Left ventricle myocardium inferior (tissue), 1 donor: Measurements from ENCODE around the gene PABPC3. TPM values are rescaled to one million over a fixed set of nuclear protein-coding genes. Genes with fewer than 3 reads are reported as not detected.
A peak's percentile ranks its signal among the peaks of the same experiment; 100 is the strongest.

Source experiments
- DNase-seq: peaks from one replicate; pipeline ENCODE4 v3.0.0-alpha.2; 2020
- H3K27ac ChIP-seq: fragments of 200-600 bp; replicated peaks from 2 replicates; pipeline ENCODE4 v1.8.0; 2021
- H3K27me3 ChIP-seq: fragments of 200-600 bp; 2 replicates; pipeline ENCODE4 v1.8.0; 2021; ENCODE audit warnings: low read depth
- H3K36me3 ChIP-seq: fragments of 200-600 bp; 2 replicates; pipeline ENCODE4 v1.8.0; 2021
- H3K4me1 ChIP-seq: fragments of 200-600 bp; 2 replicates; pipeline ENCODE4 v1.8.0; 2021
- H3K4me3 ChIP-seq: fragments of 200-600 bp; 2 replicates; pipeline ENCODE4 v1.8.0; 2021; ENCODE audit warnings: mild to moderate bottlenecking, moderate library complexity
- H3K9me3 ChIP-seq: fragments of 200-600 bp; replicated peaks from 2 replicates; pipeline ENCODE4 v1.8.0; 2021
- intact Hi-C: fragments of 100-400 bp; cut with micrococcal nuclease; formaldehyde crosslinking; loops from one replicate; pipeline ENCODE4 v1.11.0; 2022
- total RNA-seq: library from RNA; stranded (reverse); fragmentation: NEBNext Ultra II Directional; extraction: Animal tissue kit (Norgen Biotek cat#: 25700); gene quantifications from one replicate; pipeline ENCODE4 v1.2.1, GENCODE V29; 2021
- TF ChIP-seq, protein P1 (sequence below): fragments of 200-600 bp; IDR thresholded peaks from 2 replicates; pipeline ENCODE4 v1.8.0; 2021; ENCODE audit warnings: antibody characterized with exemption, mild to moderate bottlenecking, borderline replicate concordance
- donor health status: DM: no; HTN: yes; CAD: no; lungs with severe emphysema.

The PABPC3 gene
- total RNA-seq, 1 donor from 2014 or later, result 0.05 TPM

DNA sequence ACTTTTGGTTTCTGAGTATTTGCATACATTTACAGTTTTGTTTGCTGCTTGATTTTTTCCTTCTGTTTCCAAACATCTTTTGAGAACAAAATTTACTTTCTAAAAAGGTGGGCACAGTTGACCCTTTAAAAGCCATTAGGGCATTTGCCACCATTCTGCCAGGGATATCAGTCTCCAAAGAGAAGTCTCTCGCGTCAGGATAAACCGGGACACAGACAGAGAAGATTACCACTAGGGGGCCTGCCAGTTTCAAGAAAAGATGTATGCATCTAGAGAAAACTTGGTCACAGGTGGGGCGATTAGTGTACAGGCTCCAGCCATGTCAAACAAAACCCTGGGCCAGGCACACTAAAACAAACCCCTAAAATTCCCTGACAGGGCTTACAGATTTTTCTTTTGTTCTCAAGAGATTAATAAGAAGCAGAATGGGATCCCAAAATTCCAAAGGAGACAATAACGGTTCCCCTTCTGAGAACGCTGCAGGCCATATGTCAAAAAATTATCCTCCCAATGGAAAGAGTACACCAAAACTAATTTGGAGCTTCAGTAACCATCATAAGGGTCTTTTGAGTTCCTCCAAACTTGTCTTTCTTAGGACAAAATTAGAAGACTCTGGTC is 10.7 kb upstream of the PABPC3 start:
- intact Hi-C loops, result no loop called here
- TF ChIP-seq, protein P1, sequence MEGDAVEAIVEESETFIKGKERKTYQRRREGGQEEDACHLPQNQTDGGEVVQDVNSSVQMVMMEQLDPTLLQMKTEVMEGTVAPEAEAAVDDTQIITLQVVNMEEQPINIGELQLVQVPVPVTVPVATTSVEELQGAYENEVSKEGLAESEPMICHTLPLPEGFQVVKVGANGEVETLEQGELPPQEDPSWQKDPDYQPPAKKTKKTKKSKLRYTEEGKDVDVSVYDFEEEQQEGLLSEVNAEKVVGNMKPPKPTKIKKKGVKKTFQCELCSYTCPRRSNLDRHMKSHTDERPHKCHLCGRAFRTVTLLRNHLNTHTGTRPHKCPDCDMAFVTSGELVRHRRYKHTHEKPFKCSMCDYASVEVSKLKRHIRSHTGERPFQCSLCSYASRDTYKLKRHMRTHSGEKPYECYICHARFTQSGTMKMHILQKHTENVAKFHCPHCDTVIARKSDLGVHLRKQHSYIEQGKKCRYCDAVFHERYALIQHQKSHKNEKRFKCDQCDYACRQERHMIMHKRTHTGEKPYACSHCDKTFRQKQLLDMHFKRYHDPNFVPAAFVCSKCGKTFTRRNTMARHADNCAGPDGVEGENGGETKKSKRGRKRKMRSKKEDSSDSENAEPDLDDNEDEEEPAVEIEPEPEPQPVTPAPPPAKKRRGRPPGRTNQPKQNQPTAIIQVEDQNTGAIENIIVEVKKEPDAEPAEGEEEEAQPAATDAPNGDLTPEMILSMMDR, result peak; percentile 57

DNA sequence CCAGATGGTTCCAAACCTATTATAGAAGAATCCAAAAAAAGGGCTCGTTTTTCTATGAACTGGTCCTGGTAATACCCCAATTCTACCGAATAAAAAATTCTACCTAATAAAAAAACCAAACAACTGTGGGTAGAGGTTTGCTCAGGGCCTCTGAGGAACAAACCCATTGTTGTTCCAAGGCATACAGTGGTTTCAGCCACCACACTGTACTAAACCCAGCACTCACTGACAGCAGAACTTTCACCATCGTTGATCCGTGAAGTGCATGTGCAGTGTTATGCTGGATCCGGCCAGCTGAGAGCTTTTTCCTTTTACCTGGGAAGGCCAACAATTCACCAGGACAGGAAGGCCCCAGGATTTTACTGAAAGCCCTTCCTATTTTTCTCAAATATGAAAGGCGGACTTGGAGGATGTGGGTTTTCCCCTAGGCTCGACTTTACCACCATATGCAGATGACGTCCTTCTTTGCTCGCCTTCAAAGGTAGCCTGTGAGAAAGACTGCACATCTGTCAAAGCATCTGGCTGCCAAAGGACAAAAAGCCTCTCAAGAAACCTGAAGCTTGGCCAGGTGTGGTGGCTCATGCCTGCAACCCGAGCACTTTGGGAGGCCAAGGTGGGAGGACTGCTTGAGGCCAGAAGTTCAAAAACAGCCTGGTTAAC is 7.2 kb upstream of the PABPC3 start:
- no peaks in the 10 kb centered on the region for H3K4me1 ChIP-seq
- no peak for DNase-seq
- intact Hi-C loops, result no loop called here

More for the DNA sequence above, 10.7 kb upstream of the PABPC3 start:
- H3K9me3 ChIP-seq, result no peaks in the 10 kb centered on the region
- DNase-seq, result no peak
- H3K4me1 ChIP-seq, result no peaks in the 10 kb centered on the region
- no peak overlapping the region for H3K4me3 ChIP-seq
- no peaks in the 10 kb centered on the region for H3K36me3 ChIP-seq
- peaks cover 18% of the 10 kb centered on the region for H3K27me3 ChIP-seq
- no peak overlapping the region for H3K27ac ChIP-seq

DNA sequence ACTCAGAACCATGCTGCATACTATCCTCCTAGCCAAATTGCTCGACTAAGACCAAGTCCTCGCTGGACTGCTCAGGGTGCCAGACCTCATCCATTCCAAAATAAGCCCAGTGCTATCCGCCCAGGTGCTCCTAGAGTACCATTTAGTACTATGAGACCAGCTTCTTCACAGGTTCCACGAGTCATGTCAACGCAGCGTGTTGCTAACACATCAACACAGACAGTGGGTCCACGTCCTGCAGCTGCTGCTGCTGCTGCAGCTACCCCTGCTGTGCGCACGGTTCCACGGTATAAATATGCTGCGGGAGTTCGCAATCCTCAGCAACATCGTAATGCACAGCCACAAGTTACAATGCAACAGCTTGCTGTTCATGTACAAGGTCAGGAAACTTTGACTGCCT is 1.5 kb downstream of the PABPC3 start:
- no peak overlapping the region for H3K27ac ChIP-seq
- no peak overlapping the region for H3K4me3 ChIP-seq
- intact Hi-C loops, result no loop called here
- TF ChIP-seq, protein P1, result no peak
- peaks cover 6% of the 10 kb centered on the region for H3K9me3 ChIP-seq
- peaks cover 68% of the 10 kb centered on the region for H3K27me3 ChIP-seq
- H3K4me1 ChIP-seq, result no peaks in the 10 kb centered on the region
- no peak for DNase-seq
- no peaks in the 10 kb centered on the region for H3K36me3 ChIP-seq

More for the DNA sequence above, 7.2 kb upstream of the PABPC3 start:
- TF ChIP-seq, protein P1, result no peak
- Histone ChIP-seq H3K27ac (no peak overlapping the region), H3K9me3 (no peaks in the 10 kb centered on the region), H3K36me3 (no peaks in the 10 kb centered on the region), H3K4me3 (no peak overlapping the region), H3K27me3 (peaks cover 43% of the 10 kb centered on the region)

DNA sequence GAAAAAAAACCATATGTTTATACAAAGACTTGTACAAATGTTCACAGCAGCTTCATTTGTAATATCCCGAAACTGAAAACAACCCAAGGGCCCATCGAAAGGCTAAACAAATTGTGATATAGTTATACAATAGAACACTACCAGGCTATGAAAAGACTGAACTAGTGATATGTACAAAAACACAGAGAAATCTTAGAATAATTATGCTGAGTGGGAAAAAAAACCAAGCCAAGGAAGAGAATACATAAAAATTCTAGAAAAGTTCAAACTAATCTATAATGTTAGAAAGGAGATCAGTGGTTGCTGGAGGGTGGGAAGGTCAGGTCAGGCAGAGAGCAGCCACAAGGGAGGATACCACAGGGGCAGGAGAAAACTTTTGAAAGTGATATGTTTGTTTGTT is 7.8 kb downstream of the PABPC3 start:
- intact Hi-C loops, result no loop called here
- Histone ChIP-seq H3K4me3 (no peak overlapping the region), H3K27ac (no peak overlapping the region), H3K36me3 (no peaks in the 10 kb centered on the region), H3K4me1 (no peaks in the 10 kb centered on the region), H3K27me3 (peaks cover 11% of the 10 kb centered on the region), H3K9me3 (no peaks in the 10 kb centered on the region)
- no peak for DNase-seq
- TF ChIP-seq, protein P1, result no peak

DNA sequence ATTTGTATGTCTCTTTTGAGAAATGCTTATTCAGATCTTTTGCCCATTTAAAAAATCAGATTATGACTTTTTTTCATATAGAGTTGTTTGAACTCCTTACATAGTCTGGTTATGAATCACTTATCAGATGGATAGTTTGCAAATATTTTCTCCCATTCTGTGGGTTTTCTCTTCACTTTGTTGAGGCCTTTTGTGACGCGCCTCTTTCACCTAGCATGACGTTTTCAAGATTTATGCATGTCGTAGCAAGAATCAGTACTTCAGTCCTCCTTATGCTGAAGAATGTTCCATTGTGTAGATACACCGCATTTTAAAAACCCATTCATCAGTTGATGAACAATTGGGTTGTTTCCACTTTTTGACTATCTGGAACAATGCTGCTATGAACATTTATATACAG is 13.4 kb downstream of the PABPC3 start:
- Histone ChIP-seq H3K4me1 (no peaks in the 10 kb centered on the region), H3K36me3 (no peaks in the 10 kb centered on the region), H3K27me3 (peaks cover 17% of the 10 kb centered on the region), H3K27ac (no peak overlapping the region), H3K9me3 (no peaks in the 10 kb centered on the region), H3K4me3 (no peak overlapping the region)
- intact Hi-C loops, result no loop called here
- TF ChIP-seq, protein P1, result no peak
- no peak for DNase-seq
